Tibial artery (tissue), 4 donors: ENCODE results near the gene TRPC4AP.

Source experiments
- DNase-seq, 2 donors: peaks; one replicate each; pipeline ENCODE4 v3.0.0-alpha.2; 2019
- H3K27ac ChIP-seq, 2 donors: fragments of 200-600 bp; sonication (generic) in 1 of 2; 1 replicate in 1 of 2; 2 replicates in 1 of 2; pipeline ENCODE4 v1.5.1; 2018 to 2019; ENCODE audit warnings: mild to moderate bottlenecking in 1 of 2
- H3K27me3 ChIP-seq, 2 donors: fragments of 200-600 bp; sonication (generic) in 1 of 2; one replicate each; pipeline versions ENCODE4 v1.5.1 to v1.6.0; 2016 to 2019
- H3K36me3 ChIP-seq, 3 donors: fragments of 200-600 bp; sonication (generic) in 2 of 3; one replicate each; pipeline ENCODE4 v1.5.1; 2016 to 2019; ENCODE audit warnings: mild to moderate bottlenecking in 2 of 3
- H3K4me1 ChIP-seq, 4 donors: fragments of 200-600 bp; sonication (generic) in 2 of 4; 1 replicate in 3 of 4; 2 replicates in 1 of 4; pipeline ENCODE4 v1.5.1; 2016 to 2019
- H3K4me3 ChIP-seq, 2 donors: fragments of 200-600 bp; sonication (generic) in 1 of 2; 1 replicate in 1 of 2; 2 replicates in 1 of 2; pipeline ENCODE4 v1.5.1; 2018 to 2019; ENCODE audit warnings: mild to moderate bottlenecking in 2 of 2
- H3K9me3 ChIP-seq, 3 donors: fragments of 200-600 bp; sonication (generic) in 1 of 3; one replicate each; pipeline ENCODE4 v1.5.1; 2016 to 2019
- CTCF ChIP-seq, 2 experiments: fragments of 200-600 bp in 1 of 2; fragments of 450-650 bp in 1 of 2; IDR thresholded peaks; one replicate each; pipeline ENCODE4 v1.5.1; 2017 to 2019; ENCODE audit warnings: antibody characterized with exemption in 2 of 2, mild to moderate bottlenecking in 1 of 2, moderate library complexity in 1 of 2
- intact Hi-C: fragments of 100-400 bp; cut with DNase I; formaldehyde crosslinking; loops from one replicate; pipeline ENCODE4 v1.15.0; 2023; ENCODE audit warnings: low total_unique reads

The TRPC4AP gene

DNA sequence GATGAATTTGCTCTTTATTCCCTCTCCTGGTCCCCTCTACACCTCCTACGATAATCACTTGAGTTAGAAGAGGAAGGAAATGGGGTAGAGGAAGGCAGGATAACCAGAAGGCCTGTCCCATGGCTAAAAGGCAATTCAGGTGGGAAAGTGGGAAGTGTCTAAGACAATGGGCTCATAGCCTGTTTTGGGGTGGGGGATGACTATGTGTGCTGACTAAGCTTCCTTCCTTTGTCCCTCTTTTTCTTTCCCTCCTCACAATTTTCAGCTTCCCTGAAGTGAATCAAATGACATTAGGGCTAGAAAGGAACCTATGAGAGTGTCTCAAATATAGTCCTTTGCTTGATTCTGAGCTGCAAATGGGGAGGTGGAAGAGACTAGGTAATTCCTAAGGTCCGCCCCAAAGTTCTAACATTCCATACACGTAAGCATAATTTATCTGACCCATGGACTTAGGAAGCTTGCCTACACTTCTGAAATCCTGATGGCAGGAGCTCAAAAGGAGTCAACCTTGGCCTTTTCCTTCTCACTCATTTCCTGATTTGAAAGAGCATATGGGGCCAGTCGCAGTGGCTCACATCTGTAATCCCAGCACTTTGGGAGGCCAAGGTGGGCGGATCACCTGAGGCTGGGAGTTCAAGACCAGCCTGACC is 30.3 kb upstream of the TRPC4AP start:
- Histone ChIP-seq H3K27me3 (no peaks in the 10 kb centered on the region), H3K36me3 (peaks cover 68 to 100% (median 91%) of the 10 kb centered on the region in 3 donors), H3K4me3 (no peak overlapping the region), H3K27ac (no peak overlapping the region), H3K9me3 (no peaks in the 10 kb centered on the region), H3K4me1 (no peaks in the 10 kb centered on the region)
- no peak for TF ChIP-seq CTCF (IDR thresholded peaks at IDR 0.05)
- no peak for DNase-seq
- intact Hi-C loops, result no loop called here

GRCh38 chr20:35121186-35121585 is 28.6 kb upstream of the TRPC4AP start:
- Histone ChIP-seq H3K4me3 (no peak overlapping the region), H3K27ac (peak overlapping the region in 1 of 2 donors; percentile 58), H3K9me3 (no peaks in the 10 kb centered on the region), H3K36me3 (peaks cover 59 to 99% (median 82%) of the 10 kb centered on the region in 3 donors), H3K4me1 (peaks cover 0 to 14% (median 0%) of the 10 kb centered on the region in 4 donors), H3K27me3 (no peaks in the 10 kb centered on the region)
- no peak for DNase-seq
- TF ChIP-seq CTCF (IDR thresholded peaks at IDR 0.05), result no peak
- intact Hi-C loops, result no loop called here

DNA sequence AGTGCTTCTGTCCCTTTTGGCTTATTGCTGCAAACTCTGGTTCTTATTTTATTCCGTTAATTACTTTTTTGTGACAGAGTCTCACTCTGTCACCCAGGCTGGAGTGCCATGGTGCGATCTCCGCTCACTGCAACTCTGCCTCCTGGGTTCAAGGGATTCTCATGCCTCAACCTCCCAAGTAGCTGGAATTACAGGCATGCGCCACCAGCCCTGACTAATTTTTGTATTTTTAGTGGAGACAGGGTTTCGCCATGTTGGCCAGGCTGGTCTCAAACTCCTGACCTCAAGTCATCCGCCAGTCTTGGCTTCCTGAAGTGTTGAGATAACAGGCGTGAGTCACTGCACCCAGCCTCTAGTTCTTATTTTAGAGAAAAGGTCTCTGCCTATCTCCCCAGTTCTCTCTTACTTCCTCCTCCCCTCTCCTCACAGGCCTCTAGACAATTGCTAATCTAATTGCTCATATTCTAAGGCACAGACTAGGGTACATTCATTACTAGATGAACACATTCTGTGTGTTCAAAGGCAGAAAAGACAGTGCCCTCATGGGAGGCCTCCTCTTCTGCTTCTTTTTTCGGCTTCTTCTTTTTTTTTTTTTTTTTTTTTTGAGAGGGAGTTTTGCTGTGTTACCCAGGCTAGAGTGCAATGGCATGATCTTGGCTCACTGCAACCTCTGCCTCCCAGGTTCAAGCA is 27.6 kb upstream of the TRPC4AP start:
- peaks cover 59 to 99% (median 84%) of the 10 kb centered on the region in 3 donors for H3K36me3 ChIP-seq

DNA sequence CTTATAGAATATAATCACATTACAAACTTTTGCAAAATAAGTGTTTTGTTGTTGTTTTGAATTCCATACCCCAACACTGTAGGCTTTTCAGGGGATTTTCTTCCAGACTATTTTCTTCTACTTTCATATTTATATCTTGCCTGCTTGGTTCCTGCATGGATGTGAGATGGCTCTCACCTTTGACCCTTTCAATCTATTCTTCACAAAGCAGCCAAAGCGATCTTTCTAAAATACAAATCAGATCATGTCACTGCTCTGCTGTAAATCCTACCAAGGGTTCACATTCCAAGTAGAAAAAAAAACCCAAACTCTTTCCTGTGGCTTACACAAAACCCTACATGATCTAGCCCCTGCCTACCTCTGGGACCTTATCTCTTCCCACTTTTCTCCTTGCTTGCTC is 25.0 kb upstream of the TRPC4AP start:
- Histone ChIP-seq H3K27me3 (no peaks in the 10 kb centered on the region), H3K4me3 (no peak overlapping the region), H3K9me3 (no peaks in the 10 kb centered on the region), H3K27ac (peak overlapping the region; percentile 13 to 57), H3K36me3 (peaks cover 44 to 91% (median 66%) of the 10 kb centered on the region in 3 donors), H3K4me1 (peaks cover 0 to 14% (median 0%) of the 10 kb centered on the region in 4 donors)
- DNase-seq, result no peak
- intact Hi-C loops, result no loop called here
- TF ChIP-seq CTCF (IDR thresholded peaks at IDR 0.05), result no peak

More for the DNA sequence above, 27.6 kb upstream of the TRPC4AP start:
- Histone ChIP-seq H3K9me3 (no peaks in the 10 kb centered on the region), H3K27me3 (no peaks in the 10 kb centered on the region), H3K27ac (peak overlapping the region in 1 of 2 donors; percentile 58), H3K4me3 (no peak overlapping the region), H3K4me1 (peaks cover 0 to 14% (median 0%) of the 10 kb centered on the region in 4 donors)
- peak; percentile 47 to 78 for DNase-seq
- no peak for TF ChIP-seq CTCF (IDR thresholded peaks at IDR 0.05)
- intact Hi-C loops, result no loop called here

- intact Hi-C loops, result no loop called here
- H3K9me3 ChIP-seq, result no peaks in the 10 kb centered on the region
- no peak overlapping the region for H3K4me3 ChIP-seq
- H3K27ac ChIP-seq, result peak overlapping the region; percentile 44 to 57
- peaks cover 39 to 86% (median 62%) of the 10 kb centered on the region in 3 donors for H3K36me3 ChIP-seq
- no peak for DNase-seq
- peaks cover 0 to 14% (median 0%) of the 10 kb centered on the region in 4 donors for H3K4me1 ChIP-seq
- TF ChIP-seq CTCF (IDR thresholded peaks at IDR 0.05), result no peak
- H3K27me3 ChIP-seq, result no peaks in the 10 kb centered on the region
Measured at GRCh38 chr20:35117196-35117595, 24.6 kb upstream of the TRPC4AP start.
